ENCODE measurements around the gene SLITRK3.

SLITRK3 gene, protein sequence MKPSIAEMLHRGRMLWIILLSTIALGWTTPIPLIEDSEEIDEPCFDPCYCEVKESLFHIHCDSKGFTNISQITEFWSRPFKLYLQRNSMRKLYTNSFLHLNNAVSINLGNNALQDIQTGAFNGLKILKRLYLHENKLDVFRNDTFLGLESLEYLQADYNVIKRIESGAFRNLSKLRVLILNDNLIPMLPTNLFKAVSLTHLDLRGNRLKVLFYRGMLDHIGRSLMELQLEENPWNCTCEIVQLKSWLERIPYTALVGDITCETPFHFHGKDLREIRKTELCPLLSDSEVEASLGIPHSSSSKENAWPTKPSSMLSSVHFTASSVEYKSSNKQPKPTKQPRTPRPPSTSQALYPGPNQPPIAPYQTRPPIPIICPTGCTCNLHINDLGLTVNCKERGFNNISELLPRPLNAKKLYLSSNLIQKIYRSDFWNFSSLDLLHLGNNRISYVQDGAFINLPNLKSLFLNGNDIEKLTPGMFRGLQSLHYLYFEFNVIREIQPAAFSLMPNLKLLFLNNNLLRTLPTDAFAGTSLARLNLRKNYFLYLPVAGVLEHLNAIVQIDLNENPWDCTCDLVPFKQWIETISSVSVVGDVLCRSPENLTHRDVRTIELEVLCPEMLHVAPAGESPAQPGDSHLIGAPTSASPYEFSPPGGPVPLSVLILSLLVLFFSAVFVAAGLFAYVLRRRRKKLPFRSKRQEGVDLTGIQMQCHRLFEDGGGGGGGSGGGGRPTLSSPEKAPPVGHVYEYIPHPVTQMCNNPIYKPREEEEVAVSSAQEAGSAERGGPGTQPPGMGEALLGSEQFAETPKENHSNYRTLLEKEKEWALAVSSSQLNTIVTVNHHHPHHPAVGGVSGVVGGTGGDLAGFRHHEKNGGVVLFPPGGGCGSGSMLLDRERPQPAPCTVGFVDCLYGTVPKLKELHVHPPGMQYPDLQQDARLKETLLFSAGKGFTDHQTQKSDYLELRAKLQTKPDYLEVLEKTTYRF

DNA sequence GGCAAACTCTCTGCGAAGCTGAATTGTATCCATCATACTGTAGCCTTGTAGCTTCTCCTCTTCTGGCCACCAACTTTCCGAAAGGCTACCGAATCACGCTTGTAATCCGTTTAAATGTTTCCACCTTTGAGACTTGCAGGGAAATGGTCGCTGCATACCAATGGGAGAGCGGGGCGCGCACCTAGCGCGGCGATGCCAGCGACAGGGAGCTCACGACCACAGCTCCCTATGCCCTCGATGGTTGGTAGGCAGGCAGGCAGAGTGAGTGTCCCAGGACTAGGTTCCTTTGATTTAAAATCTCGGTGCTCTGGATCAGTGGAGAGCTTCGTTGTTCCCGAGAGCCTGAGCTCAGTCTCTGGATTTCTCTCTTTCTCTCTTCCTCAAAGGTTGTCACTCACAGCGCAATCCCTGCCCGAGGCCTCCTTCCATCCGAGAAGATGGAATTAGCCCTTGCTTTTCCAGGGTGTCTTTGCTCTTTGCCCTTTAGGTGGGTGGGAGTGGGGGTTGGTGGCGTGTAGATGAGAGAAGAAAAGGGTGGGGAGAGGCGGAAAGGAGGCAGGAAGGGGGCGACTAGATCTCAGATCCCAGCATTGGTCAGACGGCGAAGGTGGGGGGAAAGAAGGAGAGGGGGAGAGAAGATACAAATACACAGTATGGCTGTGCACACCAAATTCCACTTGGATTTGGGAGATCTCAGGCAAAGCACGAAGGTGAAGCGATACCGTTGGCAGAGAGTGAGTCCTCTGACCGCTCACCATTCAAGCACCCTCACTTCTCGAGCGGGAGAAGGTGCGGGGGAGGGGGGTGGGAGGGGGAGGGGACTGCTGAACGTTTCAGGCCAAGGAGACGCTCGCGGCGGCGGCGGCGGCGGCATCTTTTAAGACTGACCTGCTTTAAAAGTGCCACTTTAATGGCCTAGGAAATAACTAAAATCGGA, at the start of gene SLITRK3:
TSS of gene SLITRK3 (minus strand) at position 745 of the 937 bp plus-strand sequence. CDS start 5,554 bp downstream, outside the sequence.
- peak within 1 kb of the TSS; percentile 85 for H3K4me3 ChIP-seq
- no peak for DNase-seq (ENCODE audit: low read depth, low spot score)

DNA sequence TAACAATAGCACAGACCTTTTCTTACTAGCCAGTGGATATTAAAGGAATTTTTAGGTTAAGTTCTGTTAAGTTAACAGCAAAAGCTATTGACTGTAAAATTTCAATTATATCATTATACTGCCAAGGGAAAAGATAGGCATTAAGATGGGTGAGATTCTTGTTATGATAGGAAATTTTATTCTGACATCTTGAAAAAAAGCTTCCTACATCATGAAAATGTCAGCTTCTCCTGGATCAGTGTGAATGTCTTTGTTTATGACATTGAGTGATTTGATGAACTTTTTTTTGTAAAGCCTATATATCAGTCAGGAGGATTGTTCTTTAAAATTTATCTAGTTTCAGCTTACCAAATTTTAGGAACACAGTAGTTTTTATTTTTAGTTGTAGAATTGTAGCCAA, 47.4 kb upstream of the SLITRK3 start:
- Histone ChIP-seq H3K9me3 (ENCODE audit: low read depth, low read length) (peaks cover 5% of the 10 kb centered on the region; the same call in 1 of the 2 replicates), H3K4me3 (no peak overlapping the region), H3K36me3 (ENCODE audit: insufficient read depth, low read length) (no peaks in the 10 kb centered on the region), H3K27ac (no peak overlapping the region), H3K9ac (ENCODE audit: insufficient read length) (no peak overlapping the region)
- TF ChIP-seq FOXP2 (optimal IDR thresholded peaks at IDR 0.05; ENCODE audit: control extremely low read depth, extremely low read length, insufficient read depth) (no peak), POLR2AphosphoS5 (IDR thresholded peaks at IDR 0.05; ENCODE audit: borderline replicate concordance, low read depth, low read length) (no peak), EZH2 (IDR thresholded peaks at IDR 0.05) (no peak)
- DNase-seq (ENCODE audit: low read depth, low spot score), result no peak

More for the DNA sequence above, at the start of gene SLITRK3:
- H3K9ac ChIP-seq (ENCODE audit: insufficient read length), result peak within 1 kb of the TSS; percentile 65
- no peak within 1 kb of the TSS for H3K27ac ChIP-seq
- no peaks in the 10 kb centered on the region for H3K9me3 ChIP-seq (ENCODE audit: low read depth, low read length)
- no peaks in the 10 kb centered on the region for H3K36me3 ChIP-seq (ENCODE audit: insufficient read depth, low read length)
- TF ChIP-seq POLR2AphosphoS5 (IDR thresholded peaks at IDR 0.05; ENCODE audit: borderline replicate concordance, low read depth, low read length), result no peak; the same call in none of the 2 replicates
- no peak for TF ChIP-seq FOXP2 (optimal IDR thresholded peaks at IDR 0.05; ENCODE audit: control extremely low read depth, extremely low read length, insufficient read depth)
- TF ChIP-seq EZH2 (IDR thresholded peaks at IDR 0.05), result no peak

DNA sequence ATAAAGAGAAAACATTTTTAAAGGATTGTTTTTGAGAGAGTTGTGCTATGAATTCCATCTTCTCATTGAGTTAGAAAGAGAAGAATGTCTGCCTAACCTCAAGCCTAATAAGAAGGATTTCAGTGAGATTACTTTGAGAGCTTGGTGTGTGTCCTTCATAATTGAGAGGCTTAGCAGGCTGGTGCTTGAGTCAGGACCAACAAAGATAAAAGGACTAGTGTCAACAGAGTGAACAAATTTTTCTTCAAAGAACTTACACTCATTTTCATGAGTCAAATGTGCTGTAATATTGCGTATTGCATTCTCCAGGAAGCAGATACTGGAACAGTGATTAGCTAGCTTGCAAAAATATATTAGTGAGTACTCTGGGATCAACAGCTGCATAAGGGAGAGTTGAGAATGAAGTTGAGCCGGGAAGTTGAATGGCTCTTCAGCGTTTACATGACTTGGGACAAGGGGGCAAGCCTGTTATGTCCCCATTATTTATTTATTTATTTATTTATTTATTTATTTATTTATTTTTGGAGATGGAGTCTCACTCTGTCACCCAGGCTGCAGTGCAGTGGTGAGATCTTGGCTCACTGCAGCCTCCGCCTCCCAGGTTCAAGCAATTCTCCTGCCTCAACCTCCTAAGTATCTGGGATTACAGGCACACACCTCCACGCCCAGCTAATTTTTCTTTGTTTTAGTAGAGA, 37.5 kb upstream of the SLITRK3 start:
- Histone ChIP-seq H3K36me3 (ENCODE audit: insufficient read depth, low read length) (no peaks in the 10 kb centered on the region), H3K9me3 (ENCODE audit: low read depth, low read length) (no peaks in the 10 kb centered on the region), H3K27ac (peak overlapping the region; percentile 67), H3K9ac (ENCODE audit: insufficient read length) (no peak overlapping the region), H3K4me3 (no peak overlapping the region)
- no peak for TF ChIP-seq POLR2AphosphoS5 (IDR thresholded peaks at IDR 0.05; ENCODE audit: borderline replicate concordance, low read depth, low read length)
- TF ChIP-seq EZH2 (IDR thresholded peaks at IDR 0.05), result no peak
- no peak for TF ChIP-seq FOXP2 (optimal IDR thresholded peaks at IDR 0.05; ENCODE audit: control extremely low read depth, extremely low read length, insufficient read depth)
- no peak for DNase-seq (ENCODE audit: low read depth, low spot score)

DNA sequence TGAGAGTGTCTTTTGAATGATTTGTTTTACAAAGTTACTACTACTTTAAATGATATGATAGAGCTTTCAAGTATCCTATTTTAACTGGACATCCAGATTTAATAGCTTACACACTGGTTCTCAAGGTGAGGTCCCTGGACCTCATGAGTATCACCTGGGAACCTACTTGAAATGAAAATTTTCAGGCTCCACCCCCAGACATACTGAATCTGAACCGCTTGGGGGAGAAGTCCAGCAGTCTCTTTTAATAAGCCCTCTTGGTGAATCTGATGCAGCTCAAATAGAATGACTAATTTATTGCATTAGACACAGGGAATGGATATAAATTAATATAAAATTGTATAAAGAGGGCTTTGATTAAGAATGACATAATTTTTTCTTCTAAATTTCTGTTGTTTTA, 29.4 kb upstream of the SLITRK3 start:
- H3K36me3 ChIP-seq (ENCODE audit: insufficient read depth, low read length), result no peaks in the 10 kb centered on the region
- no peak for DNase-seq (ENCODE audit: low read depth, low spot score)
- TF ChIP-seq EZH2 (IDR thresholded peaks at IDR 0.05) (no peak), POLR2AphosphoS5 (IDR thresholded peaks at IDR 0.05; ENCODE audit: borderline replicate concordance, low read depth, low read length) (no peak), FOXP2 (optimal IDR thresholded peaks at IDR 0.05; ENCODE audit: control extremely low read depth, extremely low read length, insufficient read depth) (no peak)
- no peak overlapping the region for H3K9ac ChIP-seq (ENCODE audit: insufficient read length)
- H3K9me3 ChIP-seq (ENCODE audit: low read depth, low read length), result no peaks in the 10 kb centered on the region
- no peak overlapping the region for H3K4me3 ChIP-seq
- H3K27ac ChIP-seq, result no peak overlapping the region

DNA sequence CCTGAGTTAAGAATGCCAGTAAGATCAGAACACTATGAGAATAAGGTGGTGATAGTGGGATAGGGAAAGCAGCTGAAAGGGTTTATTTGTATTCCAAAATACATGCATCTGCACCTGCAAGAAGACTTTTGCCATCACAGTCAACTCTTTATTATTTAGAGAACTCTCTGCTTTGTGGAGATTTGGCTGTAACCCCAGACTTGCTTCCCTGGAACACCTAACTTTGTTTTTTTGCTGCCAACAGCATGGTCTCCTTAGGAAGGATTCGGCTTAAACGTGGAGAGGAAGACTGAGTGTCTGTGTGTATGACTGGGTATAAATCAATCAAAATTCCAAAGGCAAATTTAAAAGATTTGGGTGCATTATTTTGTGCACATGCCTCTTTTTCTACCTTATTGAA, 21.6 kb upstream of the SLITRK3 start:
- no peaks in the 10 kb centered on the region for H3K9me3 ChIP-seq (ENCODE audit: low read depth, low read length)

DNA sequence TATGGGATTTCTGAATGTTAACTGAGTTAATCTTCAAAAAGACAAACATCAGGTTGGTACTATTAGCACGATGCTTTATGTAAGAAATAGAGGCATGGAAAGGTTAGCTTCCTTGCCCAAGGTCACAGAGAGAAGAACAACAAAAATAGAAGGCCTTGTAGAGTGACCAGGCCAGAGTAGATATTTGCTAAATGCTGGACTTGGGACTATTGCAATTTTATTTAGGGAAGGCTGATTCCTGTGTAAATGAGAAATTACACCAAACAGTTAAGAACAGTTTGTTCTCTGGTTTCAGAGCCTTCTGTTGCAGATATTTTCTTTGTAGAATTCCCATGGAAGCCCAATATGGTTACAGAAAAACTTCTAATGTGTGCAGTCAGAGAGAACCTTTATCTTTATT, 16.4 kb upstream of the SLITRK3 start:
- Histone ChIP-seq H3K4me3 (no peak overlapping the region), H3K27ac (no peak overlapping the region), H3K9ac (ENCODE audit: insufficient read length) (no peak overlapping the region), H3K36me3 (ENCODE audit: insufficient read depth, low read length) (no peaks in the 10 kb centered on the region), H3K9me3 (ENCODE audit: low read depth, low read length) (no peaks in the 10 kb centered on the region)
- no peak for DNase-seq (ENCODE audit: low read depth, low spot score)
- TF ChIP-seq POLR2AphosphoS5 (IDR thresholded peaks at IDR 0.05; ENCODE audit: borderline replicate concordance, low read depth, low read length) (no peak), FOXP2 (optimal IDR thresholded peaks at IDR 0.05; ENCODE audit: control extremely low read depth, extremely low read length, insufficient read depth) (no peak), EZH2 (IDR thresholded peaks at IDR 0.05) (no peak)

More for the DNA sequence above, 21.6 kb upstream of the SLITRK3 start:
- Histone ChIP-seq H3K4me3 (no peak overlapping the region), H3K36me3 (ENCODE audit: insufficient read depth, low read length) (no peaks in the 10 kb centered on the region), H3K9ac (ENCODE audit: insufficient read length) (no peak overlapping the region), H3K27ac (no peak overlapping the region)
- TF ChIP-seq POLR2AphosphoS5 (IDR thresholded peaks at IDR 0.05; ENCODE audit: borderline replicate concordance, low read depth, low read length), result no peak
- DNase-seq (ENCODE audit: low read depth, low spot score), result no peak

DNA sequence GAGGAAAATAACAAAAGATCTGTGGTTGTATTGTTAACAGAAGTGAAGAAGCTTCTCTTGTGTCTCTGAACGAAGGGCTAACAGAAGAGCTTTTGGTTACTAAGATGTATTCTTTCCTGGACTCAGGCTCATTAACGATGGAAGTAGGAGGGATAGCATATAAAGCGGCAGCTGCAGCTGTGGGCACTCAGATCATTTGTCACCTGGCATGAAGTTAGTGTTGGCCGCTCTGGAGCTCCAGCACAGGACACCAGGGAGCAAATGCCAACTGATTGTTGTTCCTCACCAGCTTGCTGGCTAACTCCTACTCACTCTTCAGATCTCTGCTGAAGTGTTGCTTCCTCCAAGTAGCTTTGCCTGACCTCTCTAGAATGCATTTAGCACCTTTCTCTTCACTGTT, 15.5 kb upstream of the SLITRK3 start:
- Histone ChIP-seq H3K9me3 (ENCODE audit: low read depth, low read length) (no peaks in the 10 kb centered on the region), H3K27ac (no peak overlapping the region), H3K36me3 (ENCODE audit: insufficient read depth, low read length) (no peaks in the 10 kb centered on the region), H3K9ac (ENCODE audit: insufficient read length) (no peak overlapping the region), H3K4me3 (no peak overlapping the region)
- TF ChIP-seq FOXP2 (optimal IDR thresholded peaks at IDR 0.05; ENCODE audit: control extremely low read depth, extremely low read length, insufficient read depth), result no peak
- TF ChIP-seq POLR2AphosphoS5 (IDR thresholded peaks at IDR 0.05; ENCODE audit: borderline replicate concordance, low read depth, low read length), result no peak
- no peak for TF ChIP-seq EZH2 (IDR thresholded peaks at IDR 0.05)
- no peak for DNase-seq (ENCODE audit: low read depth, low spot score)

All from SK-N-MC (cell line).